NCI-H82 treated with DMSO at 0.1 percent for 48 hours (cell line): ENCODE results near the gene C17orf100.
A peak's percentile ranks its signal among the peaks of the same experiment; 100 is the strongest.
"Not testable (repeated sequence)": the region's sequence is repeated elsewhere in the genome, so short reads cannot be mapped to it uniquely, and the experiment has no call there.

Experiments used
- DNase-seq: peaks from one replicate; lab custom pipeline; 2025; ENCODE audit not compliant: unreplicated experiment; lab: John Stamatoyannopoulos, UW

Gene C17orf100

GRCh38 chr17:6640536-6641246 is 10.9 kb upstream of the C17orf100 start, which contains the start of the genes KIAA0753 and TXNDC17:
TSS of gene KIAA0753 (minus strand) at chr17:6640711. CDS start at chr17:6635103, 5,608 bp downstream.
TSS of gene TXNDC17 (plus strand) at chr17:6641060. CDS start at chr17:6641083, 23 bp downstream.
- DNase-seq: peak; percentile 78

DNA sequence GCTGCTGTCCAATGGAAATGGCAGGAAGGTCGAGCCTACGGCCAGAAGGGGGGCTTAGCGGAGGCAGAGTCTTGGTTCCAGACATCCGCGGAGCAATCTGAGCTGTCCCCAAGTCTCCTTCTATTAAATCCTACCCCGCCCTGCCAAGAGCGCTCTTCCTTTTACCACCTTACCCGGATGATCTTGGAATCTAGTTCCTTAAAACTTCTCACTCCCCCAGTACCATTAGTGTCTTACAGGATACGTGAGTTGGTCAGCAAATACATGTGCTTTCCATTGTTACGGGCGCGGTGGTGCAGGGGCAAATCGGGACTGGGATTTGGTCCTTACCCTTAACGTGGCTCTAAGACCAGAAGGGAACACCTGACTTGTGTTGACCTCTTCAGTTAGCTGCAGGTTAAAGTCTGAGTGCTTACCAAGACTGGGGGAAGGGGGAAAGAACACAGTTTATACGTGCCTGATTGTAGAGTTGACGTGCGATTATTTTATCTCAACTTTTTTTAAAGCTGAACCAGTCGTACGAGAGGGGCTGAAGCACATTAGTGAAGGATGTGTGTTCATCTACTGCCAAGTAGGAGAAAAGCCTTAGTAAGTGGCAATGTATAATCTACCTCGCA is 10.2 kb upstream of the C17orf100 start:
- peak; percentile 76 for DNase-seq

DNA sequence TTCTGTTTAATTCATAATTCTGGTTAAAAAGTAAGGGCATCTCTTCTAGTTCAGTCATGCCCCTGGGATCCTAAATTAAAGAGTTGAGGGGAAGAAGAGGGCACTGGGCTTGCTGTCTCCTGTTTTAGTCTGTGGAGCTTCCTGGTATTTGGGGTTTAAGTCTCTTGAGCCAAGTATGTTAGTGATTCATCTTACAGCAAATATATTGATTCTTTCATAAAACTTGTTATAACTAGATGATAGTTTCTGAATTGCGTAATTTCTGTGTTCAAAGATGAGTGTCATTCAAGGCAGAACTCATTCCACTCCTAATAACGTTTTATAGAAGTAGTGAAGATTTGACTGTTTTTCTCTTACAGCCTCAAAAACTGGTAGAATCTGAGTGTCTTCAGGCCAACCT is 9.0 kb upstream of the C17orf100 start:
- DNase-seq: no peak

DNA sequence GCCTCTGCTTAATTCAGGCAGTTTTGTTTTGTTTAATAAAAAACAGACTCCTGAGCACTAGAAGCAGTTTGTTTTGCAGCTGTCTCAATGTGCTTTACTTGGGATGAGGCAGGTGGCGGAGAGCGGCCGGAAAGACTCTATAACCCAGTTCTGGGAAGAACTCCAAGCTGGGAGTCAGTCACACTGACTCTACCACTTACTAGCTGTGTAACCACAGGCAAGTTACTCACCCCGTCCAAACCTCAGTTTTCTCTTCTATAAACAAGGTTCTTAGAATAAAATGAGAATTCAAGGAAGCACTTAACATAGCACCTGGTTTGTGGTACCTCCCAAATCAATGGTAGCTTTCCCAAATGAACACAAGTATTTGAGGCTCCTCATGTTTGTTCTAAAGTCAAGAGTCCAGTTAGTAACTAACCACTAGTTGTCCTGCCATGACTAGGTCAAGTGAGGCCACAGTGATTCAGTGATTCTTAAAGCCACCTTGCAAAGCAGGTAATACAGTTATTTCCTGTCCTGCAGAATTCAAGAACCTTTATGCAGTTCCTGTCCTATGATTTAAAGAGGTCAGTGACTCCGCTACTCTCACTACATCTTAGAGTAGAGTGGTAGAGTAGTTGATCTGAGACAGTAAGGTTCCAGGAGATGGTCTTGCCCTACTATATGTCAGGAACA is 8.0 kb upstream of the C17orf100 start:
- no peak for DNase-seq

GRCh38 chr17:6648181-6648580 is 3.4 kb upstream of the C17orf100 start:
- no peak for DNase-seq

DNA sequence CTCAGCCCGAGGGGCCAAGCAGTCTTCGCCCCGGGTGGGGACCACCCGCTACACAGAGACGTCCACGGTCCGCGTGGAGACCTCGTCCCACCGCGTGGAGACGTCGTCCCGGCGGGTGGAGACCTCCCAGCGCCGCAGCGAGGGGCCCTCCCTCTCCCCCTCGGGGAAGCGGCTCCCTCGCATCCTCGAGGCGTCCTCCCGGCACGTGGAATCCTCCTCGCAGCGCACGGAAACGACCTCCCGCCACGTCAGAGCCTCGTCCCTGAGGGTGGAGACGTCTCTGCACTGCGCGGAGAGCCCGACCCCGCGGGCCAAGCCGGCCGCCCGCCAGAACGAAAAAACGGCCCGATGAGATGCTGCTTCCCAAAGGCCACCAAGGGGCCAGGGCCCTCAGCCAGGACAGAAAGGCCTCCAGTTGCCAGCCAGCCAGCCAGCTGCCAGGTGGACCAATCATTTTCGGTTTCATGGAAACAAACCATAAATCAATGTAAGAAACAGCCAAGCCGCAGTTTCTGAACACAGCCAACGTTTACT is 424 bp downstream of the C17orf100 start:
- DNase-seq: no peak

DNA sequence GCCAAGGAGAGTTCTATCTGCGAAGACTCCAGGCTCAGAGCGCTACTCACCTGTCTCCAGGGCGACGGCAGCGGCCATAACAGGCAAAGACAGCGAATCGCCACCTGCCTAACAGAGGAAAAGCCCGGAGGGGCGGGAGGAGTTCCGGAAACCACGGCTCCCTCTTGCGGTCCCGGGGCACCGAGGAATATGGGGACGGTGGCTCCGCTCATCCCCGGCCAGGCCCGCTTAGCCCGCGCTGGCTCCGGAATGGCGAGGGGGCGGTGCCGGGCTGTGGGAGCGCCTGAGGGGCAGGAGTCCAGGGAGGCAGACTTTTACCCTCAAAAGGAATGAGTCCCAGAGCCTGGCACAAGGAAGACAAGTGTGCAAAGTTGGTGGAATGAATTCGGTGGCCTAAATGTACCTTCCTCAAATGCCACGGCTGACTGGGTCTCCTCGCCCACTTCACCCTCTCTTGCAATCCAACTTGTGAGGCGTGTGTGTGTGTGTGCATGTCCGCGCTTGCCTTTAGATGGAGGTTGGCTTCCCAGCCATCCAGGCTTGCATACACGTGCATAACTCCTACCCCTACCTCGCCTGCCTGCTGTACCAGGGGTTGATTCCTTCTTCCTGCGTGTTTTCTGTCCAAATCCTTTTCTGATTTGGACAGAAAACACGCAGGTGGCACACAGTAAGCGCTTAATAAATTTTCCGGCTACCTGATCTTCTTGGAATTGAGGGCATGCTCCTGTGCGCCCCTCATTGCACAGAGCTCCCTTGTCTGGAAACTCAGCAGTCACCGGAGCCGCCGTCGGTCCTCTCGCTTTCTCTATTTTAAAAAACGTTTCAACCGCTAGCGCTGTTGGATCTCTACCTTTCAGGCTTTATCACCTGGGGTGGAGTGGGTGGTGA is 3.5 kb downstream of the C17orf100 start:
- peak; percentile 21 for DNase-seq

DNA sequence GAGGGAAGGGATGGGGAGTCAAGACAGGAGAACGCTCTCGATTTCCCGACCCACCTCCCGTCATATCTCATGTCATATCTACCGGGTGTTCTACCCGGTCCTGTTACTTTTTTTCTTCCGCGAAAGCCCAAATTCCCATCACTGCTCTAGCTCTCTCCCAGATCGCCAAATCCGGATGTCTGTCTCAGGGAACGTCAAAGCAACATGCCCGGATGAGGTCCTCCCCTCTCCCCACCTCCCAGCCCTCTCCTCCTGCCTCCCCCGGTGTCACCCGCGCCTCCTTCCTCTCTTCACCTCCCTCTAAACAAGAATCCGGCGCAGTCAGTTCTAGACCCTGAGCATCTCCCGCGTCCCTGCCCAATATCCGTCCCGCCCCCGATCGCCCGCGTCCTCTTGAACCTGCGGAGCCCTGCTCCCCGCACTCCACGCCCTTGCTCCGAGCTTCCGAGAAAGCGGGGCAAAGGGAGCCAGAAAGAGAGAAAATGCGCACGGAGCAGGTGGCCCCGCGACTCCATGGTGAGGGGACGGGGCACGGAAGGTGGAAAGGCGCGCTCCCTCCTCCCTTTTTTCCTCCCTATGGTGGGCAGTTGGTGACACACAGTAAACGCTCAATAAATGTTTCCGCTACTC is 4.3 kb downstream of the C17orf100 start:
- DNase-seq: not testable (repeated sequence)

DNA sequence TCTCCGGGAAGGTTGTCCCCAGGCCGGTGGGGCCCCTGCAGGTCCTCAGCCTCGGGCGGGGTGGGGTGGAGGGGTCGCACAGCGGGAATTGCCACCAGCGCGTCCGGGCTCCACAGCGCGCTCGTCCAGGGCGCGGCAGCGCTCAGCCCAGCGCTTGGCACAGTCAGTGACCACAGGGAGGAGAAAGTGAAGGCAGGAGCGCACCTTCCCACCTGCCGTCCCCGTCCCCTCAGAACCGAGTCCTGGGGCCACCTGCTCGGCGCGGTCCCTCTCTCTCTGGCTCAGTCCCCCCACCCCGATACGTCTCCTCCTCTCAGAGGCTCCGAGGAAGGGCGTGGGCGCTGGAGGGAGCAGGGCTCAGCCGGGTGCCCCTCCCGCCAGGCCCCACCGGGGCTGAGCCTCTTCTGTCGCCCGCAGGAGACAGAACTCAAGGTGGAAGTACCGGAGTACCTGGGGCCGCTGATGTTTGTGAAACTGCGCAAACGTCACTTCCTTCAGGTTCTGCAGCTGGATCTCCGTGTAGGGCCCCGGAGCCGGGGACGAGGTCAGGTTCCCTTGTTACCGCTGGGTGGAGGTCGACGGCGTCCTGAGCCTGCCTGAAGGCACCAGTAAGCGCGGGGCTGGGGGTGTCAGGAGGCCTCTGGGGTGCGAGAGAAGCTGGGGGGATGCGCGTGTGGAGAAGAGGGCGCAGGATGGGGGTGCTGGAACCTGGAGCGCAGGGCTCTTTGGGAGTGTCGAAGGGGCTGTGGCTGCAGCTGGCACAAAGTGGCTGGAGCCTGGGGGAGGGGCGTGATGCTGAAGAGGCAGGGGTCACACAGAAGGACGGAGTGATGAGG is 5.5 kb downstream of the C17orf100 start:
- not testable (repeated sequence) for DNase-seq

DNA sequence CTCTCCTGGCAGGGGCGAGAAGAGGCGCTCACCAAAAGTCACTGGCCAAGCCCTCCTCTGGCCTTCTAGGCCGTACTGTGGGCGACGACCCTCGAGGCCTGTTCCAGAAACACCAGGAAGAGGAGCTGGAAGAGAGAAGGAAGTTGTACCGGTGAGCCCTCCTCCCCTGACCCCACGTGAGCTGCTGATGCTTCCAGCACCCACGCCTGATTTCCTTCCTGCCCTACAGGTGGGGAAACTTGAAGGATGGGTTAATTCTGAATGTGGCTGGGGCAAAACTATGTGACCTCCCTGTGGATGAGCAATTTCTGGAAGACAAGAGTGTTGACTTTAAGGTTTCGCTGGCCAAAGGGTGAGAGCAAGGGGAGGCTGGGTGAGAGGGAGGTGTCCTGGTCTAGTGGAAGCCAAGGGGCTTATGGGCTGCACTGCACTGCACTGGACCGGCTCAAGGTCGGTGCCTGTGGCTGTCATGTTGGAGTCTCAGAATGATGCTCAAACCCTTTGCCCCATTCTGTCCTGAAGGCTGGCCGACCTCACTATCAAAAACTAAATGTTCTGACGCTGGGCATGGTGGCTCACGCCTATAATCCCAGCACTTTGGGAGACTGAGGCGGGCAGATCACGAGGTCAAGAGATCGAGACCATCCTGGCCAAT is 6.2 kb downstream of the C17orf100 start:
- DNase-seq: no peak

- not testable (repeated sequence) for DNase-seq
Measured at GRCh38 chr17:6658411-6658810, 6.8 kb downstream of the C17orf100 start.

DNA sequence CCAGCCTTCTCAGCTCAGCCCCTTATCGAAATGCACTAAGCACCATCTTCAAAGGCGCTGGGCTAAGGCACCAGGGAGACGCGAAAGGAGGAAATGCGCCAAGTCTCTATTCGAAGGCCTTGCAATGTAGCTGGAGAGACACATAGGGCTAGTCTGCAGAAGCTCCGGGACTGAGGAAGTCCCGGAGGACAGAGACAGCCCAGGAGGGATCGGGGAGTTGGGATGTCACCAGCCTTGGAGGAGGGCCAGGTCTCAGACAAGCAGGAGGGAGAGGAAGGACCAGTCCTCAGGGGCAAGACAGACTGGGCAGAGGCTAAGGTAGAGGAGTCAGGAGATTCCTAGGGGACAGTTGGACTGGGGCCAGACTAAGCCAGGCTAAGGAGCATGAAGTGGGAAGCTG is 8.5 kb downstream of the C17orf100 start:
- DNase-seq: no peak

GRCh38 chr17:6660805-6661463 is 9.4 kb downstream of the C17orf100 start:
- DNase-seq: no peak

- DNase-seq: no peak
Measured at GRCh38 chr17:6661464-6661848, 9.9 kb downstream of the C17orf100 start.

DNA sequence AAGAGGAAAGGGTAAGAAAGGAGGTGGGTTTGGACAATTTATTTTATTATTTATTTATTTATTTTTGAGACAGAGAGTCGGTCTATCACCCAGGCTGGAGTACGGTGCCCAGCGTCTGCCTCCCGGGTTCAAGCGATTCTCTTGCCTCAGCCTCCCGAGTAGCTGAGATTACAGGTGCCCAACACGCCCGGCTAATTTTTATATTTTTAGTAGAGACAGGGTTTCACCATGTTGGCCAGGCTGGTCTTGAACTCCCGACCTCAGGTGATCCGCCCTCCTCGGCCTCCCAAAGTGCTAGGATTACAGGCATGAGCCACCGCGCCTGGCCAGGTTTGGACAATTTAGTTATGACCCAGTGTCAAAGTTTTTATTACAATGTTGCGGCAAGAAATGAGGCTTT is 11.6 kb downstream of the C17orf100 start:
- not testable (repeated sequence) for DNase-seq

GRCh38 chr17:6666077-6666521 is 14.5 kb downstream of the C17orf100 start:
- peak; percentile 53 for DNase-seq

DNA sequence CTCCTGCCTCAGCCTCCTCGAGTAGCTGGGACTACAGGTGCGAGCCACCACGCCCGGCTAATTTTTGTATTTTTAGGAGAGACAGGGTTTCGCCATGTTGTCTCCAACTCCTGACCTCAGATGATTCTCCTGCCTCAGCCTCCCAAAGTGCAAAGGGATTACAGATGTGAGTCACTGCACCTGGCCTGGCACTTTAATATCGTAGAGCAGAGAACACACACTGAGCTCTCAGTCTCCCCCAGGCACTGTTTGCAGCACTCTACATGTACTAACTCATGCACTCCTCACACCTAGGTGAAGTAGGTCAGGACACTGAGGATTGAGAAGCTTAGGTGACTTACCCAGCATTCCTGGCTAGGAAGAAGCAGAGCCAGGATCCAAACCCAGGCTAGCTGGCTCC is 15.0 kb downstream of the C17orf100 start:
- DNase-seq: no peak

GRCh38 chr17:6667516-6667915 is 16.0 kb downstream of the C17orf100 start:
- DNase-seq: no peak
